H9 (cell line): ENCODE measurements around the gene VDR. TPM values are rescaled to one million over a fixed set of nuclear protein-coding genes. Genes with fewer than 3 reads are reported as not detected.

Experiments used
- DNase-seq: peaks from one replicate; pipeline ENCODE4 v3.0.0-alpha.2; 2017
- H2AFZ ChIP-seq: one replicate; pipeline ENCODE4 v1.6.1; 2013; ENCODE audit warnings: mild to moderate bottlenecking, low read length, control low read depth, moderate library complexity
- H2AK5ac ChIP-seq: 2 replicates; pipeline ENCODE4 v1.6.1; 2013; ENCODE audit warnings: low read length, control low read depth, mixed read lengths; ENCODE audit not compliant: insufficient read length
- H2BK120ac ChIP-seq: one replicate; pipeline ENCODE4 v1.6.1; 2013; ENCODE audit warnings: low read depth, mild to moderate bottlenecking, low read length, control low read depth, inconsistent platforms; ENCODE audit not compliant: poor library complexity, severe bottlenecking
- H2BK12ac ChIP-seq: 2 replicates; pipeline ENCODE4 v1.6.1; 2013; ENCODE audit warnings: low read length, control low read depth, mixed read lengths, low read depth; ENCODE audit not compliant: insufficient read length
- H2BK15ac ChIP-seq: 2 replicates; pipeline ENCODE4 v1.6.1; 2013; ENCODE audit warnings: low read depth, low read length, control low read depth
- H2BK20ac ChIP-seq: one replicate; pipeline ENCODE4 v1.6.1; 2013; ENCODE audit warnings: low read depth, mild to moderate bottlenecking, low read length, control low read depth, inconsistent platforms; ENCODE audit not compliant: poor library complexity, severe bottlenecking
- H2BK5ac ChIP-seq: 2 replicates; pipeline ENCODE4 v1.6.1; 2013; ENCODE audit warnings: low read length, control low read depth, mixed read lengths; ENCODE audit not compliant: insufficient read length
- H3K14ac ChIP-seq: 2 replicates; pipeline ENCODE4 v1.6.1; 2013; ENCODE audit warnings: low read length, control low read depth; ENCODE audit not compliant: insufficient read depth
- H3K18ac ChIP-seq: 2 replicates; pipeline ENCODE4 v1.6.1; 2013; ENCODE audit warnings: low read depth, mild to moderate bottlenecking, mixed read lengths, low read length, control low read depth; ENCODE audit not compliant: insufficient read length
- H3K23ac ChIP-seq: 2 replicates; pipeline ENCODE4 v1.6.1; 2013; ENCODE audit warnings: low read length, control low read depth, mixed read lengths, low read depth; ENCODE audit not compliant: insufficient read length
- H3K23me2 ChIP-seq: 2 replicates; pipeline ENCODE4 v1.6.1; 2013; ENCODE audit warnings: low read depth, mild to moderate bottlenecking, mixed read lengths, low read length, control low read depth; ENCODE audit not compliant: insufficient read length, poor library complexity, severe bottlenecking
- H3K27ac ChIP-seq: 2 replicates; pipeline ENCODE4 v1.5.1; 2013; ENCODE audit warnings: low read length, control low read depth, mixed read lengths, low read depth; ENCODE audit not compliant: insufficient read length
- H3K27me3 ChIP-seq: 2 replicates; pipeline ENCODE4 v1.6.1; 2013; ENCODE audit warnings: low read length, control low read depth, inconsistent platforms; ENCODE audit not compliant: insufficient read depth
- H3K4ac ChIP-seq: 2 replicates; pipeline ENCODE4 v1.6.1; 2013; ENCODE audit warnings: low read depth, mild to moderate bottlenecking, control low read depth, inconsistent platforms, low read length, moderate library complexity
- H3K4me1 ChIP-seq: 2 replicates; pipeline ENCODE4 v1.6.1; 2013; ENCODE audit warnings: low read length, control low read depth, inconsistent platforms; ENCODE audit not compliant: insufficient read depth
- H3K4me2 ChIP-seq: 2 replicates; pipeline ENCODE4 v1.6.1; 2013; ENCODE audit warnings: low read length, control low read depth, mixed read lengths; ENCODE audit not compliant: insufficient read length, insufficient read depth
- H3K56ac ChIP-seq: 2 replicates; pipeline ENCODE4 v1.6.1; 2013; ENCODE audit warnings: low read depth, mild to moderate bottlenecking, mixed read lengths, low read length, control low read depth; ENCODE audit not compliant: insufficient read length
- H3K79me1 ChIP-seq: 2 replicates; pipeline ENCODE4 v1.6.1; 2013; ENCODE audit warnings: low read depth, mild to moderate bottlenecking, moderate library complexity, low read length, control low read depth, inconsistent platforms; ENCODE audit not compliant: insufficient read depth, poor library complexity, severe bottlenecking
- H3K79me2 ChIP-seq: 2 replicates; pipeline ENCODE4 v1.6.1; 2013; ENCODE audit warnings: low read length, control low read depth, inconsistent platforms; ENCODE audit not compliant: insufficient read depth
- H3K9ac ChIP-seq: 2 replicates; pipeline ENCODE4 v1.6.1; 2013; ENCODE audit warnings: low read length, control low read depth, mixed read lengths; ENCODE audit not compliant: insufficient read length; ENCODE audit errors: extremely low read depth
- H3K9me3 ChIP-seq: one replicate; pipeline ENCODE4 v1.6.1; 2013; ENCODE audit warnings: low read depth, low read length, inconsistent platforms; ENCODE audit not compliant: control insufficient read depth
- H3T11ph ChIP-seq: one replicate; pipeline ENCODE4 v1.6.1; 2013; ENCODE audit warnings: mild to moderate bottlenecking, low read length, control low read depth, inconsistent platforms
- H4K20me1 ChIP-seq: one replicate; pipeline ENCODE4 v1.6.1; 2013; ENCODE audit not compliant: control insufficient read depth, insufficient read length, insufficient read depth
- H4K5ac ChIP-seq: 2 replicates; pipeline ENCODE4 v1.6.1; 2013; ENCODE audit warnings: low read depth, mild to moderate bottlenecking, mixed read lengths, low read length, control low read depth; ENCODE audit not compliant: insufficient read length
- H4K8ac ChIP-seq: replicated peaks from 2 replicates; pipeline ENCODE4 v1.6.1; 2013; ENCODE audit warnings: low read length, control low read depth, mixed read lengths, low read depth; ENCODE audit not compliant: insufficient read length
- H4K91ac ChIP-seq: 2 replicates; pipeline ENCODE4 v1.6.1; 2013; ENCODE audit warnings: low read depth, mild to moderate bottlenecking, moderate library complexity, mixed read lengths, low read length, control low read depth; ENCODE audit not compliant: insufficient read length
- H3K27ac Mint-ChIP-seq, 3 experiments: 2 replicates in 2 of 3; 3 replicates in 1 of 3; pipeline ENCODE4 v1.8.0; 2020 to 2021; ENCODE audit warnings: mixed read lengths in 3 of 3, mild to moderate bottlenecking in 1 of 3, moderate library complexity in 1 of 3
- H3K27me3 Mint-ChIP-seq: 2 replicates; pipeline ENCODE4 v1.8.0; 2021; ENCODE audit warnings: low read depth, mild to moderate bottlenecking, moderate library complexity, mixed read lengths
- H3K36me3 Mint-ChIP-seq, 3 experiments: 2 replicates in 2 of 3; 3 replicates in 1 of 3; pipeline ENCODE4 v1.8.0; 2020 to 2021; ENCODE audit warnings: low read depth in 3 of 3, mixed read lengths in 3 of 3; ENCODE audit not compliant: insufficient read depth in 1 of 3
- H3K4me1 Mint-ChIP-seq, 2 experiments: 2 replicates each; pipeline ENCODE4 v1.8.0; 2020; ENCODE audit warnings: mixed read lengths in 2 of 2
- H3K4me3 Mint-ChIP-seq, 2 experiments: 2 replicates in 1 of 2; 3 replicates in 1 of 2; pipeline ENCODE4 v1.8.0; 2020 to 2021; ENCODE audit warnings: mild to moderate bottlenecking in 2 of 2, mixed read lengths in 2 of 2, moderate library complexity in 1 of 2
- H3K9me3 Mint-ChIP-seq, 2 experiments: 2 replicates in 1 of 2; 3 replicates in 1 of 2; pipeline ENCODE4 v1.8.0; 2020; ENCODE audit warnings: mild to moderate bottlenecking in 2 of 2, mixed read lengths in 2 of 2, moderate library complexity in 1 of 2
- CTCF ChIP-seq: fragments of 200-600 bp; sonication (generic); conservative IDR thresholded peaks from 3 replicates; pipeline ENCODE4 v1.8.0; 2021; ENCODE audit warnings: antibody characterized with exemption, mild to moderate bottlenecking
- WGBS: extraction: QIAGEN DNeasy Blood & Tissue Kit; methylation state at CpG from one replicate; pipeline ENCODE4 v1.1.7; 2013; ENCODE audit warnings: missing lambda C conversion rate, low lambda C conversion rate, mixed read lengths; ENCODE audit not compliant: insufficient read length; ENCODE audit errors: extremely low coverage; 5-methylcytosine and 5-hydroxymethylcytosine counted together
- total RNA-seq: library from RNA; stranded (reverse); gene quantifications from 2 replicates; pipeline ENCODE4 v1.2.1, GENCODE V29; 2021

The VDR gene
- total RNA-seq, 1 experiment from 2014 or later: 0.61 TPM

GRCh38 chr12:47900131-47901062 lies 4.4 kb downstream of the VDR start:
- Histone ChIP-seq H2BK20ac (no peak overlapping the region), H3K27ac (no peak overlapping the region), H3K27me3 (peaks cover 13% of the 10 kb centered on the region; the same call in 1 of the 2 replicates), H4K8ac (no peak overlapping the region), H3K14ac (no peak overlapping the region), H3K79me2 (no peaks in the 10 kb centered on the region), H3K4me1 (peaks cover 5% of the 10 kb centered on the region), H3K4ac (no peak overlapping the region), H3K23me2 (peaks cover 9% of the 10 kb centered on the region), H4K20me1 (no peaks in the 10 kb centered on the region), H3K23ac (no peak overlapping the region), H2AFZ (no peak overlapping the region), H4K91ac (no peak overlapping the region), H3K9ac (no peak overlapping the region), H3K4me2 (no peak overlapping the region), H3K18ac (no peak overlapping the region), H4K5ac (no peak overlapping the region), H3K56ac (no peak overlapping the region), H2BK15ac (no peak overlapping the region), H2BK5ac (no peak overlapping the region), H2BK120ac (no peak overlapping the region), H2BK12ac (no peak overlapping the region), H3K79me1 (no peaks in the 10 kb centered on the region), H2AK5ac (no peak overlapping the region), H3T11ph (no peak overlapping the region), H3K9me3 (no peaks in the 10 kb centered on the region)
- peak; percentile 31; the same call in 2 of the 3 replicates for TF ChIP-seq CTCF
- peak; percentile 60 for DNase-seq
- Mint-ChIP-seq H3K27me3 (peaks cover 86% of the 10 kb centered on the region), H3K4me3 (no peak overlapping the region), H3K36me3 (no peaks in the 10 kb centered on the region), H3K27ac (no peak overlapping the region), H3K9me3 (no peaks in the 10 kb centered on the region), H3K4me1 (peaks cover 22 to 26% of the 10 kb centered on the region in 2 experiments)
- WGBS: no CpG with 5 or more reads among the region's 8 CpGs
